HG02610 (cell line): ENCODE measurements around the gene NUSAP1.
"Not testable (repeated sequence)": the region's sequence is repeated elsewhere in the genome, so short reads cannot be mapped to it uniquely, and the experiment has no call there.

Experiments used
- ATAC-seq: cut with Tn5 transposase; IDR thresholded peaks from one replicate; pipeline ENCODE4 v1.9.1; 2021; ENCODE audit warnings: mild to moderate bottlenecking, moderate library complexity; ENCODE audit not compliant: unreplicated experiment

NUSAP1 gene

GRCh38 chr15:41331833-41332193 lies 868 bp upstream of the NUSAP1 start:
- ATAC-seq = no peak

GRCh38 chr15:41333026-41333562 lies 413 bp downstream of the NUSAP1 start:
- peak; percentile 21 for ATAC-seq

GRCh38 chr15:41334293-41335120 lies 1.8 kb downstream of the NUSAP1 start:
- no peak for ATAC-seq

GRCh38 chr15:41336549-41336948 lies 3.9 kb downstream of the NUSAP1 start:
- no peak for ATAC-seq

GRCh38 chr15:41337047-41337446 lies 4.4 kb downstream of the NUSAP1 start:
- ATAC-seq = no peak

- ATAC-seq = no peak
Measured at GRCh38 chr15:41337631-41338522, 5.2 kb downstream of the NUSAP1 start.

GRCh38 chr15:41340189-41340695 lies 7.6 kb downstream of the NUSAP1 start:
- ATAC-seq = no peak

GRCh38 chr15:41341519-41341918 lies 8.8 kb downstream of the NUSAP1 start:
- no peak for ATAC-seq

- ATAC-seq = no peak
Measured at GRCh38 chr15:41347236-41347635, 14.6 kb downstream of the NUSAP1 start.

- ATAC-seq = no peak
Measured at GRCh38 chr15:41350057-41350717, 17.5 kb downstream of the NUSAP1 start.

GRCh38 chr15:41354371-41354770 lies 21.7 kb downstream of the NUSAP1 start:
- no peak for ATAC-seq

- no peak for ATAC-seq
Measured at GRCh38 chr15:41367418-41367817, 34.7 kb downstream of the NUSAP1 start.

GRCh38 chr15:41377978-41378377 lies 45.3 kb downstream of the NUSAP1 start:
- ATAC-seq = no peak

- not testable (repeated sequence) for ATAC-seq
Measured at GRCh38 chr15:41383974-41384749, 51.5 kb downstream of the NUSAP1 start.

- ATAC-seq = no peak
Measured at GRCh38 chr15:41387646-41388045, 55.0 kb downstream of the NUSAP1 start.

GRCh38 chr15:41392659-41393058 lies 60.0 kb downstream of the NUSAP1 start:
- no peak for ATAC-seq

GRCh38 chr15:41394924-41395323 lies 62.2 kb downstream of the NUSAP1 start:
- ATAC-seq = no peak

GRCh38 chr15:41396111-41396510 lies 63.4 kb downstream of the NUSAP1 start:
- no peak for ATAC-seq

- no peak for ATAC-seq
Measured at GRCh38 chr15:41401904-41402267, 69.2 kb downstream of the NUSAP1 start.

- no peak for ATAC-seq
Measured at GRCh38 chr15:41407341-41407740, 74.7 kb downstream of the NUSAP1 start.
